Glutamatergic neuron (in vitro differentiated cells): ENCODE results near the gene PYGO1. TPM values are rescaled to one million over a fixed set of nuclear protein-coding genes. Genes with fewer than 3 reads are reported as not detected.

Experiments
- DNase-seq: peaks from one replicate; pipeline ENCODE4 v3.0.0; 2022
- H3K27ac Mint-ChIP-seq: one replicate; pipeline ENCODE4 v1.8.0; 2020; ENCODE audit warnings: mild to moderate bottlenecking, mixed read lengths, inconsistent platforms; ENCODE audit not compliant: unreplicated experiment
- H3K27me3 Mint-ChIP-seq: one replicate; pipeline ENCODE4 v1.8.0; 2020; ENCODE audit warnings: mild to moderate bottlenecking, moderate library complexity, mixed read lengths, inconsistent platforms; ENCODE audit not compliant: unreplicated experiment
- H3K36me3 Mint-ChIP-seq: one replicate; pipeline ENCODE4 v1.8.0; 2020; ENCODE audit warnings: mild to moderate bottlenecking, mixed read lengths, inconsistent platforms; ENCODE audit not compliant: unreplicated experiment
- H3K4me1 Mint-ChIP-seq: one replicate; pipeline ENCODE4 v1.8.0; 2020; ENCODE audit warnings: mild to moderate bottlenecking, low read depth, mixed read lengths, inconsistent platforms; ENCODE audit not compliant: unreplicated experiment
- H3K4me3 Mint-ChIP-seq: one replicate; pipeline ENCODE4 v1.8.0; 2020; ENCODE audit warnings: mild to moderate bottlenecking, mixed read lengths, inconsistent platforms; ENCODE audit not compliant: unreplicated experiment
- H3K9me3 Mint-ChIP-seq: one replicate; pipeline ENCODE4 v1.8.0; 2020; ENCODE audit warnings: mild to moderate bottlenecking, moderate library complexity, mixed read lengths, inconsistent platforms; ENCODE audit not compliant: unreplicated experiment
- CTCF ChIP-seq: fragments of 200-600 bp; sonication (generic); IDR thresholded peaks from one replicate; pipeline ENCODE4 v1.5.0; 2021; ENCODE audit not compliant: partially characterized antibody, unreplicated experiment
- total RNA-seq: library from RNA; stranded (reverse); fragmentation: NEBNext Ultra II Directional; extraction: Animal tissue kit (Norgen Biotek cat#: 25700); gene quantifications from one replicate; pipeline ENCODE4 v1.2.1, GENCODE V29; 2021; ENCODE audit not compliant: unreplicated experiment

Gene PYGO1
- total RNA-seq, 1 donor from 2014 or later, result 7.8 TPM

GRCh38 chr15:55552926-55553325 is 35.2 kb downstream of the PYGO1 start:
- Mint-ChIP-seq H3K27me3 (peaks cover 6% of the 10 kb centered on the region), H3K4me1 (peaks cover 8% of the 10 kb centered on the region), H3K27ac (peak overlapping the region; percentile 93), H3K9me3 (peaks cover 23% of the 10 kb centered on the region), H3K4me3 (peak overlapping the region; percentile 71), H3K36me3 (peaks cover 27% of the 10 kb centered on the region)
- peak; percentile 83 for DNase-seq
- no peak for TF ChIP-seq CTCF

GRCh38 chr15:55552451-55552850 is 35.7 kb downstream of the PYGO1 start:
- Mint-ChIP-seq H3K36me3 (peaks cover 27% of the 10 kb centered on the region), H3K4me1 (peaks cover 8% of the 10 kb centered on the region), H3K9me3 (peaks cover 23% of the 10 kb centered on the region), H3K27ac (peak overlapping the region; percentile 93), H3K27me3 (peaks cover 6% of the 10 kb centered on the region), H3K4me3 (peak overlapping the region; percentile 71)
- TF ChIP-seq CTCF, result no peak
- DNase-seq, result no peak

DNA sequence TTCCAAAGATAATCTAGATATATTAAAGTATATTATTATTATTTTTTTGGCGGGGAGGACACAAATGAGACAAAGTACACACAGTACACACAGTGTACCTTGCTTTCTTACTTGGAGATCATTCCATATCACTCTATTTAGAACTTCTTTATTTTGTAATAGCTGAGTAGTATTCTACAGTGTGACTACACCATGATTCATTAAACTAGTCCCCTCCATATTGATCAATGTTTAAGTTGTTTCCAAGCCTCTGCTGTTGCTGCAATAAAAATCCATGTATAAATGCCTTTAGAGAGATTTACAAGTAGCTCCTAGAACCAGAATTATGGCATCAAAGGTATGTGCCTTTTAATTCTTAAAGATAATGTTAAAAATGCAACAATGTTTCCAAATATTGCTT is 38.8 kb downstream of the PYGO1 start:
- DNase-seq, result no peak
- Mint-ChIP-seq H3K27ac (no peak overlapping the region), H3K4me1 (peaks cover 11% of the 10 kb centered on the region), H3K36me3 (peaks cover 7% of the 10 kb centered on the region), H3K4me3 (no peak overlapping the region), H3K9me3 (peaks cover 13% of the 10 kb centered on the region), H3K27me3 (peaks cover 8% of the 10 kb centered on the region)
- no peak for TF ChIP-seq CTCF

GRCh38 chr15:55546718-55547117 is 41.4 kb downstream of the PYGO1 start:
- DNase-seq, result no peak
- Mint-ChIP-seq H3K4me3 (no peak overlapping the region), H3K4me1 (peaks cover 6% of the 10 kb centered on the region), H3K36me3 (peaks cover 6% of the 10 kb centered on the region), H3K27ac (no peak overlapping the region), H3K9me3 (no peaks in the 10 kb centered on the region), H3K27me3 (peaks cover 2% of the 10 kb centered on the region)
- TF ChIP-seq CTCF, result no peak

- Mint-ChIP-seq H3K27me3 (peaks cover 3% of the 10 kb centered on the region), H3K4me1 (no peaks in the 10 kb centered on the region), H3K27ac (no peak overlapping the region), H3K9me3 (no peaks in the 10 kb centered on the region), H3K4me3 (no peak overlapping the region), H3K36me3 (no peaks in the 10 kb centered on the region)
- TF ChIP-seq CTCF, result no peak
- no peak for DNase-seq
Measured at GRCh38 chr15:55535436-55535835, 52.7 kb downstream of the PYGO1 start.
